Astrocyte of the spinal cord (primary cell): ENCODE measurements around the gene CXCL16.
A peak's percentile ranks its signal among the peaks of the same experiment; 100 is the strongest.
"Not testable (repeated sequence)": the region's sequence is repeated elsewhere in the genome, so short reads cannot be mapped to it uniquely, and the experiment has no call there.

Experiments
- DNase-seq: peaks from one replicate; pipeline ENCODE4 v3.0.0; 2011; ENCODE audit warnings: low read depth, low spot score
- H3K4me3 ChIP-seq: 2 replicates; pipeline ENCODE4 v1.5.1; 2011; ENCODE audit warnings: low read depth, mild to moderate bottlenecking, low read length, moderate library complexity
- in situ Hi-C: cut with HindIII; loops from 2 replicates; pipeline ENCODE4 v1.10.0; 2017; ENCODE audit warnings: low sequenced_read_pairs
- TF ChIP-seq, protein P1 (sequence below): IDR thresholded peaks from 2 replicates; pipeline ENCODE4 v1.5.1; 2012; ENCODE audit warnings: low read depth, mild to moderate bottlenecking, low read length, inconsistent platforms

CXCL16 gene

DNA sequence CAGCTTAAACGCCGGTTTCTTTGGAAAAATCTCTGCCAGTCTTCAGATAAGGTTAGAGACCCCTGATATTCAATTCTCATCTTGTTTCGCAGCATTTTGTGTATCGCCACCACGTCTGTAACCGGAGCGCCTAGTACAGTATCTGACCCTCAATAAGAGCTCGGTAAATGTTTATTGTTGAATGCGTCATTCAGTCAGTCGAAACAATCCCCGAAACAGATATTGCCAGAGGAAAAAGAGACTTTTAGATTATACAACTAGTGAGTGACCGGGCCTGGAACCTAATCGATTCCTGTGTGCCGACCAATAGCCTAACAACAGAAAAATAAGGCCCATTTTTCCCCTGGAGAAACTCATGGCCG, 36.4 kb downstream of the CXCL16 start:
- DNase-seq: no peak
- peak overlapping the region; percentile 96 for H3K4me3 ChIP-seq
- TF ChIP-seq, protein P1, sequence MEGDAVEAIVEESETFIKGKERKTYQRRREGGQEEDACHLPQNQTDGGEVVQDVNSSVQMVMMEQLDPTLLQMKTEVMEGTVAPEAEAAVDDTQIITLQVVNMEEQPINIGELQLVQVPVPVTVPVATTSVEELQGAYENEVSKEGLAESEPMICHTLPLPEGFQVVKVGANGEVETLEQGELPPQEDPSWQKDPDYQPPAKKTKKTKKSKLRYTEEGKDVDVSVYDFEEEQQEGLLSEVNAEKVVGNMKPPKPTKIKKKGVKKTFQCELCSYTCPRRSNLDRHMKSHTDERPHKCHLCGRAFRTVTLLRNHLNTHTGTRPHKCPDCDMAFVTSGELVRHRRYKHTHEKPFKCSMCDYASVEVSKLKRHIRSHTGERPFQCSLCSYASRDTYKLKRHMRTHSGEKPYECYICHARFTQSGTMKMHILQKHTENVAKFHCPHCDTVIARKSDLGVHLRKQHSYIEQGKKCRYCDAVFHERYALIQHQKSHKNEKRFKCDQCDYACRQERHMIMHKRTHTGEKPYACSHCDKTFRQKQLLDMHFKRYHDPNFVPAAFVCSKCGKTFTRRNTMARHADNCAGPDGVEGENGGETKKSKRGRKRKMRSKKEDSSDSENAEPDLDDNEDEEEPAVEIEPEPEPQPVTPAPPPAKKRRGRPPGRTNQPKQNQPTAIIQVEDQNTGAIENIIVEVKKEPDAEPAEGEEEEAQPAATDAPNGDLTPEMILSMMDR: no peak
- in situ Hi-C loops: no loop called here

DNA sequence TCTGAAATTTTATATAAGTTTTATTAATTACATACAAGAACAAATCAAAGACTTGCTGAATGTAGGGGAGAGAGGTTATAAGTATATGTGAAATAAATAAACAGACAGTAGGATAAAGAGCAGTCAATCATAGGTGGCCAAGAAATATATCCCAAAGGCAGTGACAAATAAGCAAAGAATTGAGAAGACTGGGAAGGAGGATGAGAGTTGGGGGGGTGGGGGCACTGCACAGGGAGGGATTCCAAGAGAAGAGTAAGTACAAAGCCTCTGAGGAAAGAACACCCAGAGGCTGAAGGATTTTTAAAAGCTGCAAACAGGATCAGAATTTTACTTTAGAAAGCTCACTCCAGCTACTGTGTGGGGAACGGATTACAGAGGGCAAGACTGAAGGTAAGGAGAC, 38.6 kb downstream of the CXCL16 start:
- TF ChIP-seq, protein P1: no peak
- H3K4me3 ChIP-seq: no peak overlapping the region
- no peak for DNase-seq
- in situ Hi-C loops: no loop called here

GRCh38 chr17:4699401-4700056, 40.2 kb downstream of the CXCL16 start:
- in situ Hi-C loops, H3K4me3 ChIP-seq, DNase-seq: not testable (repeated sequence)

DNA sequence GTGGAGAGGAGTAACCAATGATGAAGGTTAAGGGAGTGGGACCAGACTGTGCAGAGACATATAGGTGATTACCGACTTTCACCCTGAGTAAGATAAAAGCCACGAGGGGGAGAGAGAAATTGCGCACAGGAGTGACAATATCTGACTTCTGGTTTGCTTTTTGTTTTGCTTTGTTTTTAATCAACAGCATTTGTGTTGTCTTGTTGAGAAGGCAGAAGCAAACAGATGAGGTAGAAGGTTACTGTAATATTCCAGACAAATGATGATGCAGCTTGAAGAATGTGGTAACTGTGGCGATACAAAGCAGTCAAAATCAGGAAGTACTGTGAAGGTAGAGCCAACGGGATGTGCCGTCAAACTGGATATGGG, 43.3 kb downstream of the CXCL16 start:
- H3K4me3 ChIP-seq: no peak overlapping the region
- in situ Hi-C loops: no loop called here
- TF ChIP-seq, protein P1: no peak
- DNase-seq: no peak

DNA sequence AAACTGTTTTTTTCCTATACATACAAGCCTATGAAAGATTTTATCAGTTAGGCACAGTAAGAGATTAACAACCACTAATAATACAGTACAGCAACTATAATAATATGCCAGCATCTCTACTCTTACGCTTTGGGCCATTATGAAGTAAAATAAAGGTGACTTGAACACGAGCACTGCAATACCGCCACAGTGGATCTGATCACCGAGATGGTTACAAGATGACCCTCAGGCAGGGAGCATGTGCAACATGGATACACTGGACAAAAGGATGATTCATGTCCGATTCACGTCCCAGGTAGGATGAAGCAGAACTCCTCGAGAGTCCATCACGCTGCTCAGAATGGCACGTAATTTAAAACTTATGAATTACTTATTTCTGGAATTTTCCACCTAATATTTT, 46.3 kb downstream of the CXCL16 start:
- TF ChIP-seq, protein P1: no peak
- DNase-seq: no peak
- no peak overlapping the region for H3K4me3 ChIP-seq
- in situ Hi-C loops: no loop called here

DNA sequence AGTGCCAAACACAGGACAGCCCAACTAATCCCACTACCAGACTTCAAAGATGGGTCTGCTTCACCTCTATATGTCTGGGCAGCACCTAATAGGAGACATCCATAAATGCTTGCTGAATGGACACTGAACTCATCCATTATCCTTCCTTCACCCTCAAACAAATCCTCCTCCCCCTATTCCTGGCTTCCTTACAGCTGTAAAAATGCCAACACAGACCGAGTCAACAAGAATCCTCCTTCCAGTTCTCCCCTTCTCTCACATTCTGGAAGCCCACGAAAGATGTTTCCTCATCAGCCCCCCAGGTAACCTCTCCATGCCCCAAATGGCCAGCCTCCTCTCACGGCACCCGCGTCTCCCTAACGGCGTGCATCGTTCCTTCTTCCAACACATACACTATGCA, 48.0 kb downstream of the CXCL16 start:
- in situ Hi-C loops: no loop called here
- DNase-seq: no peak
- no peak overlapping the region for H3K4me3 ChIP-seq
- TF ChIP-seq, protein P1: no peak

GRCh38 chr17:4690745-4691144, 49.0 kb downstream of the CXCL16 start:
- in situ Hi-C loops: no loop called here
- no peak for DNase-seq
- TF ChIP-seq, protein P1: no peak
- H3K4me3 ChIP-seq: no peak overlapping the region

GRCh38 chr17:4689872-4690271, 49.9 kb downstream of the CXCL16 start:
- DNase-seq, in situ Hi-C loops, H3K4me3 ChIP-seq: not testable (repeated sequence)

DNA sequence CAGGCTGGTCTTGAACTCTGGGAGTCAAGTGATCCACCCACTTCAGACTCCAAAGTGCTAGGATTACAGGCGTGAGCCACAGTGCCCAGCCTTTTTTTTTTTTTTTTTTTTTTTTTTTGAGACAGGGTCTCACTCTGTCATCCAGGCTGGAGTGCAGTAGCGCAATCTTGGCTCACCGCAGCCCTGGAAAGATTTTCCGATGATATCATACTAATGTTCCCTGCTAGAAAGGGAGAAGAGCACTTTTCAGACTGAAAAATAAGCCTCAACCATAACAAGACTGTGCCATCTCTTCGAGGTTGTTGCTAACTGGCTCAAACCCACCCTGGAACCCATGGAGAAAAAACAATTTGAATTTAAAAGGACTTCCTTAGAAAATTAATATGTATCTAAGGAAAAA, 56.0 kb downstream of the CXCL16 start:
- in situ Hi-C loops, DNase-seq, H3K4me3 ChIP-seq: not testable (repeated sequence)
